Osteoblast (primary cell): ENCODE measurements around the gene PLXDC2. TPM values are rescaled to one million over a fixed set of nuclear protein-coding genes. Genes with fewer than 3 reads are reported as not detected.

ENCODE experiments used
- DNase-seq: peaks from one replicate; pipeline ENCODE4 v3.0.0; 2011; ENCODE audit warnings: low spot score, mixed read lengths; ENCODE audit not compliant: insufficient read length; ENCODE audit errors: missing footprints
- H2AFZ ChIP-seq: 2 replicates; pipeline ENCODE4 v1.6.0; 2011; ENCODE audit warnings: mild to moderate bottlenecking, low read length
- H3K27ac ChIP-seq: 2 replicates; pipeline ENCODE4 v1.5.1; 2011; ENCODE audit warnings: mild to moderate bottlenecking, low read depth, low read length, moderate library complexity
- H3K27me3 ChIP-seq: 2 replicates; pipeline ENCODE4 v1.6.0; 2012; ENCODE audit warnings: mild to moderate bottlenecking, control low read depth, inconsistent platforms, low read length, moderate library complexity; ENCODE audit not compliant: insufficient read depth
- H3K36me3 ChIP-seq: 2 replicates; pipeline ENCODE4 v1.5.1; 2011; ENCODE audit warnings: mild to moderate bottlenecking, low read length, control low read depth, moderate library complexity; ENCODE audit not compliant: insufficient read depth
- H3K4me1 ChIP-seq: 2 replicates; pipeline ENCODE4 v1.5.1; 2011; ENCODE audit warnings: mild to moderate bottlenecking, low read length, control low read depth, moderate library complexity; ENCODE audit not compliant: insufficient read depth
- H3K4me2 ChIP-seq: 2 replicates; pipeline ENCODE4 v1.6.0; 2011; ENCODE audit warnings: mild to moderate bottlenecking, low read length; ENCODE audit not compliant: insufficient read depth
- H3K4me3 ChIP-seq: fragments of 200-600 bp; sonication (generic); 3 replicates; pipeline ENCODE4 v1.5.1; 2012; ENCODE audit warnings: mild to moderate bottlenecking, low read length, inconsistent platforms; ENCODE audit not compliant: insufficient read depth
- H3K79me2 ChIP-seq: 2 replicates; pipeline ENCODE4 v1.6.0; 2012; ENCODE audit warnings: mild to moderate bottlenecking, low read length, control low read depth, inconsistent platforms; ENCODE audit not compliant: insufficient read depth
- H3K9me3 ChIP-seq: 2 replicates; pipeline ENCODE4 v1.5.1; 2011; ENCODE audit warnings: low read depth, low read length, control low read depth
- H4K20me1 ChIP-seq: 2 replicates; pipeline ENCODE4 v1.6.0; 2012; ENCODE audit warnings: mild to moderate bottlenecking, low read length, control low read depth; ENCODE audit not compliant: insufficient read depth
- CTCF ChIP-seq: IDR thresholded peaks from 2 replicates; pipeline ENCODE4 v1.5.1; 2011; ENCODE audit warnings: mild to moderate bottlenecking, low read depth, low read length, moderate library complexity; ENCODE audit errors: extremely low read depth
- total RNA-seq: library from RNA; depleted of rRNA; stranded (reverse); fragments of >200 nt; gene quantifications from 2 replicates; pipeline ENCODE4 v1.2.3, GENCODE V29; 2012

The PLXDC2 gene
- total RNA-seq, 1 donor: 63.3 TPM

- Histone ChIP-seq H3K27ac (no peak overlapping the region), H3K36me3 (no peaks in the 10 kb centered on the region), H3K4me1 (no peaks in the 10 kb centered on the region), H3K4me2 (no peak overlapping the region), H4K20me1 (no peaks in the 10 kb centered on the region), H3K4me3 (no peak overlapping the region), H3K27me3 (no peaks in the 10 kb centered on the region), H2AFZ (no peak overlapping the region), H3K9me3 (no peaks in the 10 kb centered on the region), H3K79me2 (no peaks in the 10 kb centered on the region)
- no peak for TF ChIP-seq CTCF
- DNase-seq: peak; percentile 41
Measured at GRCh38 chr10:19961076-19962053, 145.1 kb downstream of the PLXDC2 start.

GRCh38 chr10:19964625-19965024 is 148.4 kb downstream of the PLXDC2 start:
- Histone ChIP-seq H3K27me3 (no peaks in the 10 kb centered on the region), H3K4me2 (no peak overlapping the region)
- no peak for TF ChIP-seq CTCF

DNA sequence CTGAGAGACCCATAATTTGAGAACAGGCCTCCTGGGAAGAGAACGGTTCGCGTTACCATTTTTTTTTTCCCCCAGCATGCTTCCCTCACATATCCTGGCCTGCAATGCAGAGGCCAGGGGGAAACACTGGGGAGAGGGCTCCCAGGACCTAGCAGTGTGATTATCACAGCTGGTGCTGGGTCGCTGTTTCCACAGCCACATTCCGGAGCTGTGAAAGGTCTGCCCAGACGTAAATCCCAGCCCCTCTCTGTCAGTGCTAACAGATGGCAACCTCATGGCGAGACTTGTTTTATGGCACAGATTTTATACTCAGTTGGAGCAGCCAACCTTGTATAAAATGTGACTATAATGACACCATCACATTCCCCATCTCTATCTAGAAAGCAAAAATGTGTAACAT is 150.5 kb downstream of the PLXDC2 start:
- Histone ChIP-seq H3K4me1 (no peaks in the 10 kb centered on the region), H3K4me3 (no peak overlapping the region), H3K79me2 (no peaks in the 10 kb centered on the region), H3K4me2 (no peak overlapping the region), H3K36me3 (no peaks in the 10 kb centered on the region), H3K27ac (no peak overlapping the region), H3K9me3 (no peaks in the 10 kb centered on the region), H3K27me3 (no peaks in the 10 kb centered on the region), H4K20me1 (no peaks in the 10 kb centered on the region), H2AFZ (peak overlapping the region; percentile 12)
- no peak for TF ChIP-seq CTCF
- DNase-seq: no peak

More at GRCh38 chr10:19964625-19965024, 148.4 kb downstream of the PLXDC2 start:
- Histone ChIP-seq H3K79me2 (no peaks in the 10 kb centered on the region), H4K20me1 (no peaks in the 10 kb centered on the region), H2AFZ (no peak overlapping the region), H3K4me3 (no peak overlapping the region), H3K4me1 (no peaks in the 10 kb centered on the region), H3K36me3 (no peaks in the 10 kb centered on the region), H3K9me3 (no peaks in the 10 kb centered on the region), H3K27ac (no peak overlapping the region)
- DNase-seq: no peak

GRCh38 chr10:19967981-19968380 is 151.7 kb downstream of the PLXDC2 start:
- Histone ChIP-seq H3K4me3 (no peak overlapping the region), H3K4me2 (no peak overlapping the region), H2AFZ (no peak overlapping the region), H4K20me1 (no peaks in the 10 kb centered on the region), H3K27me3 (no peaks in the 10 kb centered on the region), H3K27ac (no peak overlapping the region), H3K79me2 (no peaks in the 10 kb centered on the region), H3K9me3 (no peaks in the 10 kb centered on the region), H3K36me3 (no peaks in the 10 kb centered on the region), H3K4me1 (no peaks in the 10 kb centered on the region)
- TF ChIP-seq CTCF: no peak
- no peak for DNase-seq
